ENCODE data around the gene ZNF524.

ZNF524 gene

DNA sequence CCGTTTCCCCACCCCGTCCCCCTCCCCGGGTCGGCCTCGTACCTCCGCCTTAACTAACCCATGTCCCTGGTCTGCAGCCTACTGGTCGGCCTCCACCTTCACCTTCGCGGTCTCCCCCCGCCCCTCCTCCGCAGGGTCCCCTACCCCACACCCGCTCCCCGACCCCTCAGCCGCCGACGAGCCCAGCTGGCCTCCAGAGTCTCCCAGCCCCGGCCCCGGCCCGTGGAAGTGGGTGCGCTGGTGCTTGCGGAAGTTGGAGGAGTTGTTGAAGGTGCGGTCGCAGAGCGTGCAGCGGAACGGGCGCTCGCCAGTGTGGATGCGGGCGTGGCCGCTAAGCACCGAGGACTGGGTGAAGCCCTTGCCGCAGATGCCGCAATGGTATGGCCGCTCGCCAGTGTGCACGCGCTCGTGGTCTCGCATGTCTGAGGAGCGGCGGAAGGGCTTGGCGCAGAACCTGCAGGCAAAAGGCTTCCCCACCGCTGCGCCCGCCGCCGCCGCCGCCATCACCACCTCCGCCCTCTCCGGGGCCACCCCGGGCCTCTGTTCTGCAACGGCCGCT lies 21.7 kb downstream of the ZNF524 start:
- Histone ChIP-seq H3K4me3 (ENCODE audit: low read length) (no peak overlapping the region), H3K9me3 (ENCODE audit: control insufficient read depth, insufficient read depth, low read length) (no peaks in the 10 kb centered on the region), H3K27ac (ENCODE audit: low read depth, low read length) (no peak overlapping the region), H3F3A (ENCODE audit: control insufficient read depth, insufficient read depth) (peaks cover 11% of the 10 kb centered on the region), H3K36me3 (ENCODE audit: control insufficient read depth, low read length) (peaks cover 8% of the 10 kb centered on the region; the same call in 1 of the 2 replicates), H4K20me1 (ENCODE audit: control insufficient read depth, insufficient read depth, low read depth, low read length) (peaks cover 4% of the 10 kb centered on the region; the same call in 1 of the 2 replicates), H3K79me2 (ENCODE audit: control insufficient read depth, low read length) (no peaks in the 10 kb centered on the region), H3K9me2 (replicated peaks; ENCODE audit: control insufficient read depth, low read length) (no peaks in the 10 kb centered on the region), H3K4me1 (ENCODE audit: control insufficient read depth, low read length) (peaks cover 14% of the 10 kb centered on the region), H3K4me2 (ENCODE audit: low read length) (no peak overlapping the region), H3K27me3 (ENCODE audit: control insufficient read depth, low read length) (no peaks in the 10 kb centered on the region)
- TF ChIP-seq, protein P1, sequence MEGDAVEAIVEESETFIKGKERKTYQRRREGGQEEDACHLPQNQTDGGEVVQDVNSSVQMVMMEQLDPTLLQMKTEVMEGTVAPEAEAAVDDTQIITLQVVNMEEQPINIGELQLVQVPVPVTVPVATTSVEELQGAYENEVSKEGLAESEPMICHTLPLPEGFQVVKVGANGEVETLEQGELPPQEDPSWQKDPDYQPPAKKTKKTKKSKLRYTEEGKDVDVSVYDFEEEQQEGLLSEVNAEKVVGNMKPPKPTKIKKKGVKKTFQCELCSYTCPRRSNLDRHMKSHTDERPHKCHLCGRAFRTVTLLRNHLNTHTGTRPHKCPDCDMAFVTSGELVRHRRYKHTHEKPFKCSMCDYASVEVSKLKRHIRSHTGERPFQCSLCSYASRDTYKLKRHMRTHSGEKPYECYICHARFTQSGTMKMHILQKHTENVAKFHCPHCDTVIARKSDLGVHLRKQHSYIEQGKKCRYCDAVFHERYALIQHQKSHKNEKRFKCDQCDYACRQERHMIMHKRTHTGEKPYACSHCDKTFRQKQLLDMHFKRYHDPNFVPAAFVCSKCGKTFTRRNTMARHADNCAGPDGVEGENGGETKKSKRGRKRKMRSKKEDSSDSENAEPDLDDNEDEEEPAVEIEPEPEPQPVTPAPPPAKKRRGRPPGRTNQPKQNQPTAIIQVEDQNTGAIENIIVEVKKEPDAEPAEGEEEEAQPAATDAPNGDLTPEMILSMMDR (IDR thresholded peaks at IDR 0.05; ENCODE audit: low read depth, low read length, poor library complexity, severe bottlenecking) = no peak
- TF ChIP-seq EZH2phosphoT487 (IDR thresholded peaks at IDR 0.05; ENCODE audit: borderline replicate concordance, low read length) = no peak

DNA sequence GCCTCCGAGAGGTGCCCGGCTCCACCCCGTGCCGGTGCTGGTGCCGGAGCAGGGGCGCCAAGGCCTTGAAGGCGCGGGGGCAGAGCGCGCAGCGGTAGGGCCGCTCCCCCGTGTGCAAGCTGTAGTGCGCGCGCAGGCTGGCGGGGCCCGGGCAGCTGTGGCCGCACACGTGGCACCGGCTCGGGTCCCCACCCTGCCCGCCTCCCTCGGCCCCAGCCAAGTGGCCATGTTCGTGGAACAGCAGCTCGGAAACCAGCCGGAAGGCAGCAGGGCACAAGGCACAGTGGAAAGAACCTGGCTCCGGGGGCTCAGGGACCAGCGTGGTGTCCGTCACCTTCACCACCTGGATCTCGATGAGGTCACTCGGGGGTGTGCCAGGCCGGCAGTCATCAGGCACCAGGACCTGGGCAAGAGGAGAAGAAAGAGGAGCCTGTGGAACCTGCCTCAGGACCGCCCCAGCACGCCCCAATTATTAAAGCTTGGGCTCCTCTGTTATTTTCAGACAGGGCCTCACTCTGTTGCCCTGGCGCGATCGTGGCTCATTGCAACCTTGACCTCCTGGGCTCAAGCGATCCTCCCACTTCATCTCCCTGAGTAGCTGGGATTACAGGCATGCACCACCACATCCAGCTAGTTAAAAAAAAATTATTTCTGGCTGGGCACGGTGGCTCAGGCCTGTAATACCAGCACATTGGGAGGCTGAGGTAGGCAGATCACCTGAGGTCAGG lies 22.3 kb downstream of the ZNF524 start:
- H3K4me2 ChIP-seq (ENCODE audit: low read length) = no peak overlapping the region
- peaks cover 4% of the 10 kb centered on the region; the same call in 1 of the 2 replicates for H4K20me1 ChIP-seq (ENCODE audit: control insufficient read depth, insufficient read depth, low read depth, low read length)
- peaks cover 5% of the 10 kb centered on the region; the same call in 1 of the 2 replicates for H3K36me3 ChIP-seq (ENCODE audit: control insufficient read depth, low read length)
- H3K9me3 ChIP-seq (ENCODE audit: control insufficient read depth, insufficient read depth, low read length) = no peaks in the 10 kb centered on the region
- H3K4me1 ChIP-seq (ENCODE audit: control insufficient read depth, low read length) = peaks cover 14% of the 10 kb centered on the region
- H3F3A ChIP-seq (ENCODE audit: control insufficient read depth, insufficient read depth) = peaks cover 11% of the 10 kb centered on the region
- no peaks in the 10 kb centered on the region for H3K9me2 ChIP-seq (replicated peaks; ENCODE audit: control insufficient read depth, low read length)
- H3K27me3 ChIP-seq (ENCODE audit: control insufficient read depth, low read length) = no peaks in the 10 kb centered on the region
- H3K27ac ChIP-seq (ENCODE audit: low read depth, low read length) = no peak overlapping the region
- no peaks in the 10 kb centered on the region for H3K79me2 ChIP-seq (ENCODE audit: control insufficient read depth, low read length)
- no peak for TF ChIP-seq EZH2phosphoT487 (IDR thresholded peaks at IDR 0.05; ENCODE audit: borderline replicate concordance, low read length)
- TF ChIP-seq, protein P1 (IDR thresholded peaks at IDR 0.05; ENCODE audit: low read depth, low read length, poor library complexity, severe bottlenecking) = no peak
- no peak overlapping the region for H3K4me3 ChIP-seq (ENCODE audit: low read length)

DNA sequence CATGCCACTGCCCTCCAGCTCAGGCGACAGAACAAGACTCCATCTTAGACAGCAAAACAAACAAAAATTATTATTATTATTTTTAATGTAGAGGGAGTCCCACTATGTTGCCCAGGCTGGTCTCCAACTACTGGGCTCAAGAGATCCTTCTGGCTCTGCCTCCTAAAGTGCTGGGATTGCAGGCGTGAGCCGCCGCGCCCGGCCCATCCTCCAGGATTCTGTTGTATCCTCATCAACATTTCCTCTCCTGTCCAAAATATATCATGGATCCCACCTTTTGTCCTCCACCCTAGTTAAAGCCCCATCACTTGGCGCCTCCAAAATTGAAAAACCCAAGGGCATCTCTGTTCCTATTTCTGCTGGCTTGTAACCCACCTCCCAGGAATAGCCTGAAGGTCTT lies 23.0 kb downstream of the ZNF524 start:
- Histone ChIP-seq H3K79me2 (ENCODE audit: control insufficient read depth, low read length) (no peaks in the 10 kb centered on the region), H3K27ac (ENCODE audit: low read depth, low read length) (no peak overlapping the region), H3K9me2 (replicated peaks; ENCODE audit: control insufficient read depth, low read length) (no peaks in the 10 kb centered on the region), H3K4me1 (ENCODE audit: control insufficient read depth, low read length) (peaks cover 14% of the 10 kb centered on the region), H3F3A (ENCODE audit: control insufficient read depth, insufficient read depth) (peaks cover 11% of the 10 kb centered on the region), H4K20me1 (ENCODE audit: control insufficient read depth, insufficient read depth, low read depth, low read length) (peaks cover 4% of the 10 kb centered on the region; the same call in 1 of the 2 replicates), H3K4me3 (ENCODE audit: low read length) (no peak overlapping the region), H3K27me3 (ENCODE audit: control insufficient read depth, low read length) (no peaks in the 10 kb centered on the region), H3K9me3 (ENCODE audit: control insufficient read depth, insufficient read depth, low read length) (no peaks in the 10 kb centered on the region), H3K36me3 (ENCODE audit: control insufficient read depth, low read length) (no peaks in the 10 kb centered on the region), H3K4me2 (ENCODE audit: low read length) (peak overlapping the region; percentile 14; the same call in 1 of the 2 replicates)
- TF ChIP-seq, protein P1 (IDR thresholded peaks at IDR 0.05; ENCODE audit: low read depth, low read length, poor library complexity, severe bottlenecking) = no peak
- no peak for TF ChIP-seq EZH2phosphoT487 (IDR thresholded peaks at IDR 0.05; ENCODE audit: borderline replicate concordance, low read length)
